GM18907 (cell line): ENCODE results near the gene DCK.
"Not testable (repeated sequence)": the region's sequence is repeated elsewhere in the genome, so short reads cannot be mapped to it uniquely, and the experiment has no call there.

ENCODE experiments used
- ATAC-seq: cut with Tn5 transposase; IDR thresholded peaks from one replicate; pipeline ENCODE4 v1.9.1; 2021; ENCODE audit warnings: mild to moderate bottlenecking, moderate library complexity; ENCODE audit not compliant: unreplicated experiment

DCK gene

GRCh38 chr4:70999639-71000038 lies 6.2 kb downstream of the DCK start:
- ATAC-seq: not testable (repeated sequence)

- ATAC-seq: not testable (repeated sequence)
Observed at GRCh38 chr4:71001363-71001762, 7.9 kb downstream of the DCK start.

GRCh38 chr4:71004281-71004851 lies 10.9 kb downstream of the DCK start:
- peak; percentile 51 for ATAC-seq

DNA sequence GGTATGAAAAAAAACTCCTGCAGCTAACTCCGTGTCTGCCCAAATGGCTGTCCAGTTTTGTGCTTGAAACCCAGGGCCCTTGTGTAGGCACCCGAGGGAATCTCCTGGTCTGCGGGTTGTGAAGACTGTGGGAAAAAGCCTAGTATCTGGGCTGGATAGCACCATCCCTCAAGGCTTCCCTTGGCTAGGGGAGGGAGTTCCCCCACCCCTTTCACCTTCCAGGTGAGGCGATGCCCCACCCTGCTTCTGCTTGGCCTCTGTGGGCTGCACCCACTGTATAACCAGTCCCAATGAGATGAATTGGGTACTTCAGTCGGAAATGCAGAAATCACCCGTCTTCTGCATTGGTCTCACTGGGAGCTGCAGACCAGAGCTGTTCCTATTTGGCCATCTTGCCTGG lies 11.6 kb downstream of the DCK start:
- ATAC-seq: not testable (repeated sequence)

- peak; percentile 86 for ATAC-seq
Observed at GRCh38 chr4:71006203-71006907, 12.9 kb downstream of the DCK start.

DNA sequence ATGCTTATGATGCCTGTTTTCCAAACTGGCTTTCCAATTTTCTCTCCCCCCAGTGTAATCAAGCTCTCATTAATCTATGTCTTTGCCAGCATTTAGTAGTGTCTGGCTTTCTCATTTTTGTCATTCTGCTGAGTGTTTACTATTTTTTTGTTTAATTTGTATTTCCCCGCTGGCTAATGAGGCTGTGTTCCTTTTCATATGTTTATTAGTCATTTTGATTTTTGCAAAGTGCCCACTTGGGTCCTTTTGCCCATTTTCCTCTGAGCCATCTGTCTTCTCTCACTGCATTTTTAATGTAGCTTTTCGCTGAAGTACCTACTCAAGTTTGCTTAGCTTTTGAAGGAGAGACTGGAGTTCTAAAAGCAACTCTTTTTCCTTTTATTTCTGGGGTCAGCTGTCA lies 14.7 kb downstream of the DCK start:
- ATAC-seq: no peak

DNA sequence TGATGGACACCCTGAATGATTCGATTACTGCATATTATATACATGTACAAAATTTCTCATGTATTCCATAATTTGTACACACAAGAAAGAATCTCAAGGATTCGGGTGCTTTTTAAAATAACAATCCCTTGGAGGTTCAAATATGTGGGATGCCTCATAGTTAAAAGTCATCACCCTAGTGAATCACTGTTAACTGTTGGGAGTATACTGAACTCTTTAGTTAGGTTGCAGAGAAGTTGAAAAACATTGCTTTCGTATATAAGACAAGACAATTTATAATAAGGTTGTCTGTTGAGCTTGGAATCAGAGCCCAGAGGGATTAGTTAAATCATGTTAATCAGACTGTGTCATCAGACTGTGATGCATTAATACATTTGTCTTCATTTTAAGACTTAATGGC lies 15.6 kb downstream of the DCK start:
- ATAC-seq: no peak

GRCh38 chr4:71009890-71010588 lies 16.6 kb downstream of the DCK start:
- ATAC-seq: peak; percentile 55

- no peak for ATAC-seq
Observed at GRCh38 chr4:71011451-71011850, 18.0 kb downstream of the DCK start.

- ATAC-seq: not testable (repeated sequence)
Observed at GRCh38 chr4:71017391-71017790, 23.9 kb downstream of the DCK start.

DNA sequence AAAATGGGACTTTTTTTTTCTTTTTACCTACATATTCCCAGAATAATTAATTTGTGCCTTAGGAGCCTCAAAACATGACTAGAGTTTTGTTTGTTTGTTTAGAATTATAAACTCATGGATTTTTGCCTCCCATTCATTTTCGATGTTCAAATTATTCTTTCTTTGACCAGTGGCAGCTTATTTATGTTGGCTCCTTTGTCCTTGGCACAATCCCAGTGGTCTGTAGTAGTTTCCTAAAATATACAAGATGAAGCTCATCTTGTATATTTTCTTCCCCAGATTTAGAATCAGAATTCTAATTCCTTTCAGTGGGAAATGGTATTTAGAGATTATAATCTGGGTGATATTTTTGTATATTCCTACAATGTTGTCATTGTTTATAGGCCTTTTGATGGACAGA lies 27.2 kb downstream of the DCK start:
- no peak for ATAC-seq

DNA sequence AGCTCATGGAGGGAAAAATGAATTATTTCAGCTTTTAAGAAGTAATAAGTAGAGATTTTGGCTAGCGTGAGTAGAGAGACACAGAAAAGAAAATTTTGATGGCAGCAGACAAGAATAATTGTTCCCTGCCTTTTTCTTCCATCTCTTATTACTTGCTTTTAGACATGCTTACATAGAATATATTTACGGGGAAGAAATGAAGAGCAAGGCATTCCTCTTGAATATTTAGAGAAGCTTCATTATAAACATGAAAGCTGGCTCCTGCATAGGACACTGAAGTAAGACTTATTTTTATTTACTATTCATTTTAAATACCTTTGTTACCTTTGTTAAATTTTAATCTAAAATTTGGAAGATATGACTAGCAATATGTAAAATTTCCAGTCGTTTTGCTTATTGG lies 32.2 kb downstream of the DCK start:
- ATAC-seq: no peak

DNA sequence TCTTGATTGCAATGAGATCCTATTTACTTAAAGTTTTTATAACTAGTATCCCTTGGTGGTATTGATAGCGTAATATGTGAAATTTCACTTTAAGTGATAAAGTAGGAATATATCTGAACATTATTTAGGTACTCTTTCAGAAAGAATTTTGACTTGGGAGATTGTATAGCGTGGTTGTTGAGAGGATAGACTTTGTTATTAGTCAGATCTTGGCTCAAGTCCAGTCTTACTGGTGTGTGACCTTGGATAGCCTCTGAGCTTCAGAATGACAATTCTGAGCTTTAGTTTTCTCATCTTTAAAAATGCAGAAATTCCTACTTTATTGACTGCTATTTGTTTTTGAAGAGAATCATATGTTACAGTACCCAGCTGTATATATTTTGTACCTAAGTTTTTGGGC lies 32.6 kb downstream of the DCK start:
- ATAC-seq: no peak

DNA sequence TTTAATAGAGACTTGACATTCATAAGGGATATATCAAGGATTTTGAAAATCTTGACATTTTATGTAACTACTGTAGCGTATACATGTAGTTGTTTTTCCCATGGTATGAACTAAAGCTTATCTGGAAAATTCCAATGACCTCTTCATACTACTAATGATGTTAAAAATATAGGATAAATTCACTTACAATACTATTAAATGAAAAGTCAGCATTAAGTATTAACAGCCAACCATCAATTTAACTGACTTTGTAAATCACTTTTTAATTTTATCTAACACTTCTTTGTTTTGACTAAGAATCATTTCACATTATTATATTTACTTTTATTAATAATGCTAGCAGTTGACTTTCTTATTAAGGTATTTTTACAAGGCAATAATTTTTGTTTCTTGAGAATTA lies 34.2 kb downstream of the DCK start:
- no peak for ATAC-seq

DNA sequence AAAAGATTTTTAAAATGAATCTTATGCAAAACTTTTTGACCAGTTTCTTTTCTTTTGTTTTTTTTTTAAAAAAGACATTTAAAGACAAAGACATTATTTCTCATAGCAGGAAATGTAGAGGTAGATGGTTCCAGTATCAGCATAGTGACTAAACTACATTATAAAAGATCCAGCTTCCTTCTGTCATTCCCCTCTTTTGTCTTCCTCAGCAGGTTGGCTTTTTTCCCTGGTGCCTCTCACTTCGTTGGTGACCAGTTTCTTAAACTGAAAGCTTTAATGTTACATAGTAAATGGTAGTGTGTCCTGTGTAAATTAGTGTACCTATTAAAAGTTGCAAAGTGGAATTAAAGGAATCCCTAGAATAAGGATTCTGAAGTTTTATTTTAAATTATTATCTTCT lies 36.1 kb downstream of the DCK start:
- no peak for ATAC-seq

GRCh38 chr4:71032106-71032505 lies 38.7 kb downstream of the DCK start:
- ATAC-seq: not testable (repeated sequence)

DNA sequence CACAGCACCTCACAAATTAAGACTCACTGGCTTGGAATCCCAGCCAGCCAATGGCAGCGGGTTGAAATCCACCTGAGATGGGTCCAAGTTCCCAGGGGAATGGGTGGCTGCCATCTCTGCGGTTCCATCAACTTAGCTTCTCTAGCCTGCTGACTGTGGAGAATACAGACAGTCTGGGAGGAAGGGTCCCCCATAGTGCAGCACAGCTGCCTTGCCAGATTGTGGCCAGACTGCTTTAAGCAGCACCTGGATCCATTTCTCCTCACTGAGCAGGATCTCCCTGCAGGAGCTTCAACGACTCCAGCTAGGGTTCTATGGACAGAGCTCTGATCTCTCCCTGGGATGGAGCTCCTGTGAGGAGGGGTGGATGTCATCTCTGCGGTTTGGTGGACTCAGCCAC lies 51.8 kb downstream of the DCK start:
- ATAC-seq: no peak

DNA sequence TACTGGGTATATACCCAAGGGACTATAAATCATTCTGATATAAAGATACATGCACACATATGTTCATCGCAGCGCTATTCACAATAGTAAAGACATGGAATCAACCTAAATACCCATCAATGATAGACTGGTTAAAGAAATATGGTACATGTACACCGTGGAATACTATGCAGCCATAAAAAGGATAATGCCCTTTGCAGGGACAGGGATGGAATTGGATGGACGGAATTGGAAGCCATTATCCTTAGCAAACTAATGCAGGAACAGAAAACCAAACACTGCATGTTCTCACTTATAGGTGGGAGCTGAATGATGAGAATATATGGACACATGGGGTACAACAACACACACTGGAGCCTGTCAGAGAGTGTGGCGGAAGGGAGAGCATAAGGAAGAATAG lies 55.9 kb downstream of the DCK start:
- no peak for ATAC-seq

DNA sequence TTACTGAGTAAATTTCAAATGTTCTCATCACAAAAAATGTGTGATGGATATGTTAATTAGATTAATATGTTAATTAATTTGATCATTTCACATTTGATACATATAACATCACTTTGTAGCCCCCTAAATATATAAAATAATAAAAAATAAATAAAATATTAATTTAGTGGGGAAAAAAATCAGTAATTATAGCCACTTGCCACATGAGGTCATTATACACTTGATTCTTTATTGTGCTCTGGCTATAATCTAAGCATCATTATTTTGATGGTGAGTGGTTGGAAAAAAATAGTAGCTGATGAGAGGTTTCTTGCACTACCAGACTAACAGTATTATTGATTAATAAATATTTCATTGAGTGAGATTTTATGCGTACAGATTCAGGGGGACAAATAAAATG lies 57.4 kb downstream of the DCK start:
- ATAC-seq: no peak

DNA sequence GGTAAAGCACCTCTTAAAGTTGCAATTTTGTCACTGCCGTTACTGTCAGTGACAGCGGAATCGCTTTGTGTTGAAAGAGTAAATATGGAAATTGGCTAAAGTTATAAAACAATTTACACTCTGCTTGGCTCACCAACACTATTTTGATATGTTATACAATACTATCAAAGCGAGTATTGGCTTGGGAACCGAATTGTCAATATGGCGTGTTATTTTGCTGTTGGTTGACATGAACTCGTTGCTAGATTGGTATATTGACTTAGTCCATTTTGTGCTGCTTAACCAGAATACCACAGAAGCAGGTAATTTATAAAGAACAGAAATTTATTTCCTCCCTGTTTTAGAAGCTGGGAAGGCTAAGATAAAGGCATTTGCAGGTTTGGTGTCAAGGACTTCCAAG lies 58.6 kb downstream of the DCK start:
- no peak for ATAC-seq

GRCh38 chr4:71052716-71053115 lies 59.3 kb downstream of the DCK start:
- no peak for ATAC-seq

DNA sequence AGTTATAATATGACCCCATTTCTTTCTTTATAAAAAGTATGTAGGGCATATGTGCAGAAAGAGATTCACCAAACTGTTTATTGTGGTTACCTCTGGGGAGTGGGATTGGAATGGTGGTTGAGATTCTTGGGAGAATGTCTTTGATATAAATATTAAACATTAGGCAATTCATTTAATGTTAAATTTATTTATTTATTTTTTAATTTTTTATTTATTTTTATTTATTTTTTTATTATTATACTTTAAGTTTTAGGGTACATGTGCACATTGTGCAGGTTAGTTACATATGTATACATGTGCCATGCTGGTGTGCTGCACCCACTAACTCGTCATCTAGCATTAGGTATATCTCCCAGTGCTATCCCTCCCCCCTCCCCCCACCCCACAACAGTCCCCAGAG lies 60.2 kb downstream of the DCK start:
- not testable (repeated sequence) for ATAC-seq
